Stimulated activated CD8-positive, alpha-beta memory T cell treated with anti-CD3 and anti-CD28 coated beads, Interleukin-7, amount 100 ng/mL, for 48 hours (primary cell): ENCODE results near the gene CHD9.

Experiments
- DNase-seq, 2 donors: peaks; one replicate each; pipeline ENCODE4 v3.0.0-alpha.2; 2020; ENCODE audit warnings: low read depth in 1 of 2; ENCODE audit errors: extremely low read depth in 1 of 2

Gene CHD9

GRCh38 chr16:53355064-53355463 is 300.3 kb downstream of the CHD9 start:
- DNase-seq: no peak

GRCh38 chr16:53356478-53357207 is 301.9 kb downstream of the CHD9 start:
- DNase-seq: no peak

- DNase-seq: no peak
Observed at GRCh38 chr16:53357208-53357586, 302.4 kb downstream of the CHD9 start.

GRCh38 chr16:53357955-53358354 is 303.2 kb downstream of the CHD9 start:
- no peak for DNase-seq

- DNase-seq: no peak
Observed at GRCh38 chr16:53358884-53359283, 304.1 kb downstream of the CHD9 start.

GRCh38 chr16:53369921-53370320 is 315.1 kb downstream of the CHD9 start:
- no peak for DNase-seq

GRCh38 chr16:53370827-53371226 is 316.0 kb downstream of the CHD9 start:
- DNase-seq: no peak

- DNase-seq: peak; percentile 27 to 51
Observed at GRCh38 chr16:53372992-53373871, 318.4 kb downstream of the CHD9 start.

GRCh38 chr16:53374800-53375199 is 320.0 kb downstream of the CHD9 start:
- no peak for DNase-seq

GRCh38 chr16:53378138-53378537 is 323.3 kb downstream of the CHD9 start:
- DNase-seq: no peak
